Stimulated activated CD4-positive, alpha-beta T cell treated with anti-CD3 and anti-CD28 coated beads, Interleukin-12 subunit alpha, Interleukin-12 subunit beta, amount 100 ng/mL, for 4 hours (primary cell): ENCODE data around the gene PRSS2.
A peak's percentile ranks its signal among the peaks of the same experiment; 100 is the strongest.
"Not testable (repeated sequence)": the region's sequence is repeated elsewhere in the genome, so short reads cannot be mapped to it uniquely, and the experiment has no call there.

Source experiments
- DNase-seq: peaks from one replicate; pipeline ENCODE4 v3.0.0-alpha.2; 2020

PRSS2 gene

DNA sequence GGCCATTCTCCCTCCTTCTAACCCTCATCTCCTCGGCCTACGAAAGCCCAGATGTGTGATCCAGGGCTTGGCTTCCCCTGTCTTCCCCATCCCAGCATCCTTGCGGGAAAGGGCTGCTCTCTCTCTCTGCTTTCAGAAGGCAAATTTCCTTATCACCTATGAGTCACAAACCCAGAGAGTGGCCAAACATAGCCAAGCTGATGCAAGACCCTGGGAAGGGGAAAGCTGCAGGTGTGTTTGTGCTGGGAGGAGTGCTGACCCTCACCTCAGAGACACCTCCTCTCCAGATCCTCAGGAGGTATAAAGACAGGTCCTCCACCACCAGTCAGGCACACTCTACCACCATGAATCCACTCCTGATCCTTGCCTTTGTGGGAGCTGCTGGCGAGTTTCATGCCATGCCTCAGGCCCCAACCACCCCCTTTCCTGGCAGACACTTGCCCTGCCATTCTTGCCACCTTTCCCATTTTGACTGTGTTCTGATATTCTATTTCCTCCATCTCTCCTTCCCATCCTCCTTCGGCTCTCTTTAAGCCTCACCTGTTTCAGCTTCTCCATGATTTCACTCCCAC, 10.6 kb upstream of the PRSS2 start:
- no peak for DNase-seq

GRCh38 chr7:142761606-142762005, 9.2 kb upstream of the PRSS2 start:
- DNase-seq = not testable (repeated sequence)

DNA sequence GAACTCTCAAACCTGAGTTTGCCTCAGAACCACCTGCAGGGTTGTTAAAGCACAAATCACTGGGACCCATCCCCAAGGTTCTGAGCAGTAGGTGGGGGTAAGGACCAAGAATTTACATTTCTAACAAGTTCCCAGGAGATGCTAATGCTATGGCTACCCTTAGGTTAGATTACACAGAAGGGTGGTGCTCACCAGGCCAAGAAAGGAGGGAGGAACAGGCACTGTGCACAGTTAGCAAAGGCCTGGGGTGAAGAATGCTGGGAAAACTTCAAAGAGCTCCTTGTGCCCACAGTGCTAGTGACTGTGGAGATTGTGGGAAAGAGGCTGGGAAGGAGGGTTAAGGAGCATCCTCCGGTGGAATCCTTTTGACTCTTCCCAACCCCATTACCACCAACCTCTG, 8.7 kb upstream of the PRSS2 start:
- DNase-seq = no peak

- DNase-seq = no peak
Measured at GRCh38 chr7:142767451-142767850, 3.3 kb upstream of the PRSS2 start.

GRCh38 chr7:142767861-142768260, 2.9 kb upstream of the PRSS2 start:
- DNase-seq = no peak

DNA sequence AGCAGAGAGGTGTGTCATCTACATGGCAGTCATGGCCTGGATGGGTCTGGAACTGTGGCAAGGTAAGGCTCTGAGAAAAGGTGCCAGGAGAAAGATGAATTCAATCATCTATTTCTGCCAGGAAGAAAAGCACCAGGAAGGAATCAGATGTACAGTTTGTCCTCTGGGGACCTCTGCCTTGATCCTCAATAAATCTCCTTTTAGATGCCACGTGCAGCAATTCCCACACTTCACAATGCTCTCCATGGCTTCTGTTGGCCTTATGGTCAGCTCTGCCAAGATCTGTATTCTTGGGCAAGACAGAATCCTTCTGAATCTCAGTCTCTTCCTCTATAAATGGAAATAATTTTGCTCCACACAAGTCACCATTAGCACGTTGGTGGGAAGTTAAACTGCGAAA, 1.9 kb upstream of the PRSS2 start:
- DNase-seq = not testable (repeated sequence)

DNA sequence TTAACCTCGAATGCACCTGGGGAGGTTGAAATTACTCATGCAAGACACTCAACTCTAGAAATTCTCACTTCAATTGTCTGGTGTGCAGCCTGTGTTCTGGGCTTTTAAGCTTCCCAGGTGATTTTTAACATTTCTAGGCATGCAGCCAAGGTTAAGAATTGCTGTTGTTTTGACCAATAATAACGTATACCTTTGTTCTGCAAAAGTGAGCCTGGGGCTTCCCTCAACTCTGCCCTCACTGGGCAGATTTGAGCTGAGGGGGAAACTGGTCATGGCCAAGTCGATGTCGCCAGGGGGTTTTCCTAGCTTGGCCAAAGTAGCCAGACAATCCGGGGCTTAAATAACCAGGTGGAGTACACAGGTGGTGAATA, 568 bp downstream of the PRSS2 start:
- DNase-seq = no peak

GRCh38 chr7:142772051-142772450, 1.3 kb downstream of the PRSS2 start:
- DNase-seq = no peak

DNA sequence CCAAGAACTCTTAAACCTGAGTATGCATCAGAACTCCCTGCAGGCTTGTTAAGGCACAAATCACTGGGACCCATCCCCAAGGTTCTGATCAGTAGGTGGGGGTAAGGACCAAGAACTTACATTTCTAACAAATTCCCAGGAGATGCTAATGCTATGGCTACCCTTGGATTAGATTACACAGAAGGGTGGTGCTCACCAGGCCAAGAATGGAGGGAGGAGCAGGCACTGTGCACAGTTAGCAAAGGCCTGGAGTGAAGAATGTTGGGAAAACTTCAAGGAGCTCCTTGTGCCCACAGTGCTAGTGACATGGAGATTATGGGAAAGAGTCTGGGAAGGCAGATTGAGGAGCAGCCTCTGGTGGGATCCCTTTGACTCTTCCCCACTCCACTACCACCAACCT, 1.9 kb downstream of the PRSS2 start:
- no peak for DNase-seq

GRCh38 chr7:142773230-142773629, 2.5 kb downstream of the PRSS2 start:
- DNase-seq = no peak

DNA sequence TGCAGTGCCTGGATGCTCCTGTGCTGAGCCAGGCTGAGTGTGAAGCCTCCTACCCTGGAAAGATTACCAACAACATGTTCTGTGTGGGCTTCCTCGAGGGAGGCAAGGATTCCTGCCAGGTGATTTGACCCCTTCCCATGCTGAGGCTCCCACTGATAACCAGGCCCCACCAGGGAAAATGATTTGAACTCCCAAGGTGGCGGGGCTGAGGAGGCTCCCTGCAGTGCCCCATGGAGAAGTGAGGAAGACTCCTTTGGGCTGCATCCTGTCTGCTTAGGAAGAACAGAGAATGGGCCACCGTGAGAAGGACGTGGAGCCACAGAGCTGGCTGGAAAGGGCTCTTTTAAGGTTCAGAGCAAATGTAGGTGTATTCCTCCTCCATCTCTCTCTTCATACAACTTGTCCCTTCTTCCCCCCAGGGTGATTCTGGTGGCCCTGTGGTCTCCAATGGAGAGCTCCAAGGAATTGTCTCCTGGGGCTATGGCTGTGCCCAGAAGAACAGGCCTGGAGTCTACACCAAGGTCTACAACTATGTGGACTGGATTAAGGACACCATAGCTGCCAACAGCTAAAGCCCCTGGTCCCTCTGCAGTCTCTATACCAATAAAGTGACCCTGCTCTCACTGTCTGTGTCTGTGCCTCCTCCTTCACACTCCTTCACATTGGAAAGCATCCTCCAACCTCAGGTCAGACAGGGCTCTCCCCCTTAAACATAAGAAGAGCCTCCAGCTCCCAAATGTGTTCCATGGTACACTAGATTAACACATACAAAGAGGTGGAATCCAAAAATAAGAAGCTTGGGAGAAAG, 3.4 kb downstream of the PRSS2 start:
- no peak for DNase-seq

- DNase-seq = no peak
Measured at GRCh38 chr7:142774826-142775225, 4.1 kb downstream of the PRSS2 start.

DNA sequence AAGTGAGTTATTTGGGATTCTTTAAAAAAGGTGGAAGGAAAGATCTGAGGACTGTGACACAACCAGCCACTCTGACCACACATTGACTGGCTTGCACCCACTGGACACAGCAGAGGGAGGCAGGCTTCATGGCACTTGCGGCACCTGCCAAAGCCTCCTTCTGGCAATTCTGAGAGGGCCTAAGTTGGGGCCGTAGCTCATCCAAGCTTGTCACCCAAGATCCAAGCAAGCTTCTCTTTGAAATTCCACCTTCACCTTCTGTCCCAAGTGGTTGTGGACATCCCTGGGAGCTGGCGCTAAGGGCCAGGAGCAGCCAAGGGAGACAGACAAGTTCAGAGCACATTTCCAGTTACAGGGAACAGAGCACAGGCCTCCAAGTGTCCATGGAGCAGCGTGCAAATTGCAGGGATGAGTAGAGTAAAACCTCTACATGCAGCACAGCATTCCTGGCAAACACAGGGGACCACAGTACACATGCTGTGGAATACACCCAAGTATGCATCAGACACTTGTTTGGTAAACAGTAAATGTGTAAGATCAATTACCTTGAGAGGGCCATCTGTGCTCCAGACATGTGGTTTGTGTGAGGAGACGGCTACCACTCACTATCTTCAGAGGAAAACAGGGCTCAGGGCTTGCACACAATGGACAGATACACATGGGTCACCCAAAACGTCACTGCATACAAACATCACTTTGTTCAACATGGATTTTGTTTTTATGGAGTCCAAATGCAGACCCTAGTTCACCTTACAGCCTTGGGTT, 4.8 kb downstream of the PRSS2 start:
- not testable (repeated sequence) for DNase-seq

DNA sequence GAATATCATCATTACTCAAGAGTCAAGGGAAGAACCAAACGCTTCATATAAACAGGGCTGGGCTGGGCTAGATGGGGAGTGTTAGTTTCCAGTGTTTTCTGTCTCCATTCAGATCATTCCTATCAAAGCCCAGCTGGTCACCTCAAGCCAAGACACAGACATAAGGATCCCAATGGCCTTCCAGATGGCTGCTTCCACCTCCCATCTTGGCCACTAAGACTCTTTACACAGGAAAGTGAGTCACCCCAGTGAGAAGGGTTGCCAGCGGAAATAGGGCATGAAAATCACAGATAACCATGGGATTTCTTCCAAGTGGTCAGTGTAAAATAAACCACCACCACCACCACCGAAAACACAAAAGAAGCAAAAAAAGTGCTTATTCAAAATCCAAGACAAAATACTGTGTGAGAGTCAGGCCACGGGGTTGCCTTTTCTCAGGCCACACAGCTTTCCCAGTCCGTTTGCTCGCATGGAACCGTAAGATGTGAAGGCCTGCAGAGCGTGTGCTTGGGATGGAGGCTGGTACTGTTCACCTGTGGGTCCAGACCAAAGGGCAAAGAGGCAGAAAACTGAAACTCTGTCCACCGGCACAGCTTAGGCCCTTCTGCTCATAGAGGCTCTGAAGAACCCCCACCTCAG, 5.6 kb downstream of the PRSS2 start:
- DNase-seq = no peak

DNA sequence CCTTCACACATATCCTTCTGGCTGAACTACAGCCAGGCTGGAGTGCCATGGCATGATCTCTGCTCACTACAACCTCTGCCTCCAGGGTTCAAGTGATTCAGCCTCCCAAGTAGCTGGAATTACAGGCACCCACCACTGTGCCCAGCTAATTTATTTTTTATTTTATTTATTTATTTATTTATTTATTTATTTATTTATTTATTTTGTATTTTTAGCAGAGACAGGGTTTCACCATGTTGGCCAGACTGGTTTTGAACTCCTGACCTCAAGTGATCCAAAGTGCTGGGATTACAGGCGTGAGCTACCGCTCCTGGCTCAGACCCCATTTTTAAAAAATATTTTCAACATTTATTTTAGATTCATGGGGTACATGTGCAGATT, 6.1 kb downstream of the PRSS2 start:
- DNase-seq = not testable (repeated sequence)

GRCh38 chr7:142777318-142777717, 6.5 kb downstream of the PRSS2 start:
- DNase-seq = no peak

- DNase-seq = peak; percentile 65
Measured at GRCh38 chr7:142782922-142783900, 12.4 kb downstream of the PRSS2 start.

DNA sequence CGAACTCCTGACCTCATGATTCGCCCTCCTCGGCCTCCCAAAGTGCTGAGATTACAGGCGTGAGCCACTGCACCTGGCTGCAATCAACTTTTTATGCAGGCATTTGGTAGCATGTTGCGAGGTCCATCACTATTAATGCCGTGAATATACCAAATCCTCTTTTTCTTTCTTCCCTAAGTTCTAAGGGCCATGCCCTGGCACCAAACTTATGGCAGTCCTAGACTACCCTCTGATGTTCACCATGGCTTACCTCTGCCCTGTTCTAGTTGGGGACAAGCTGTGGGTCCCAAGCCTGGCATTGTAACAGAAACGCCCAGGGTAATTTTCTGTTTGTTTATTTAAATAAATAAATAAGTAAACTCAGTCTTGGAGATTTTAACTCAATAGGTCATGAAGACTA, 13.3 kb downstream of the PRSS2 start:
- no peak for DNase-seq

DNA sequence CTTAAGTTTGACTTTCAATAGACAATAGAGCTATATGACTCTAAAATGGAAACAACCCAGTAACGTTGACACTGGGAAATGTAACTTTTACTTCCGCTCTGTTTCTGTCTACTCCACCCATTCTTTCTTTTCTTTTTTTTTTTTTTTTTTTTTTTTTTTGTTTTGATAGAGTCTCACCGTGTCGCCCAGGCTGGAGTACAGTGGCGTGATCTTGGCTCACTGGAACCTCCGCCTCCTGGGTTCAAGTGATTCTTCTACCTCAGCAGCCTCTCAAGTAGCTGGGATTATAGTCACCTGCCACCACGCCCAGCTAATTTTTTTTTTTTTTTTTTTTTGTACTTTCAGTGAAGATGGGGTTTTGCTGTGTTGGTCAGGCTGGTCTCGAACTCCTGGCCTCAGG, 13.9 kb downstream of the PRSS2 start:
- DNase-seq = no peak

GRCh38 chr7:142785841-142786250, 15.1 kb downstream of the PRSS2 start:
- peak; percentile 59 for DNase-seq

GRCh38 chr7:142787034-142787768, 16.4 kb downstream of the PRSS2 start:
- DNase-seq = no peak

DNA sequence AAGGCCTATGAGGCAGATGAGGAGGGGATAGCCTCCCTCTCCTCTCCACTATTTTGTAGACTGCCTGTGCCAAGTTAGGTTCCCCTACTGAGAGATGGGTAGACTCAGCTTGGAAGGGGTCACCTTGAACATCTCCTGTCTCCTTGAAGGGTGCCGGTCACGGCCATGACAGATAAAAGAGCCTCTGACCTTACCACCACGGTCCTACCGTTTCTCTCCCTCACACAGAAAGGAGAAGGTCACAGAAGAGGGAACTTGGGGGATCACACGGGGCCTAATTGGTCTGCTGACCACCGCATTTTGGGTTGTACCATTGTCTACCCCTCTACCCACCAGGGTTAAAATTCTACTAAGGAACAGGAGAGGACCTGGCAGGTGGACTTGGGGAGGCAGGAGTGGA, 17.0 kb downstream of the PRSS2 start:
- DNase-seq = no peak
